HG03045 (cell line): ENCODE results near the gene DNAJB6.
A peak's percentile ranks its signal among the peaks of the same experiment; 100 is the strongest.
"Not testable (repeated sequence)": the region's sequence is repeated elsewhere in the genome, so short reads cannot be mapped to it uniquely, and the experiment has no call there.

Source experiments
- ATAC-seq: cut with Tn5 transposase; IDR thresholded peaks from one replicate; pipeline ENCODE4 v1.9.1; 2021; ENCODE audit warnings: mild to moderate bottlenecking, moderate library complexity; ENCODE audit not compliant: unreplicated experiment

Gene DNAJB6

GRCh38 chr7:157320608-157320980 lies 16.2 kb upstream of the DNAJB6 start:
- ATAC-seq: no peak

GRCh38 chr7:157323401-157323800 lies 13.4 kb upstream of the DNAJB6 start:
- no peak for ATAC-seq

DNA sequence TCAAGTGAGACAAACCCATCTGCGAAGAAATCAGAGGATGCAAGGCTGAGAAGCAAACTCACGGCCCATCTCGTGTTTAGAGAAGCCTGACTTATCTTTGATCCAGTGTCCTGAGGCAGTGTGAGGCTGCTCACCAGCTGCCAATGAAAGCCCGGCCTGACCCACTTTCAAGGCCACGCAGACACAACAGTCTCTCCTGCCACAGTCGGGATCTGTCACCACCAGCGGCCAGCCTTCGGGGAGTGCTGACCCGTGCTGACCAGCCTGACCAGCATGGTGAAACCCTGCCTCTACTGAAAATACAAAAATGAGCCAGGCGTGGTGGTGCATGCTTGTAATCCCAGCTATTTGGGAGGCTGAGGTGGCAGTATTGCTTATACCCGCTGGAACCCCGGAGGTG lies 7.4 kb upstream of the DNAJB6 start:
- ATAC-seq: no peak

- ATAC-seq: not testable (repeated sequence)
Measured at GRCh38 chr7:157330567-157330966, 6.2 kb upstream of the DNAJB6 start.

DNA sequence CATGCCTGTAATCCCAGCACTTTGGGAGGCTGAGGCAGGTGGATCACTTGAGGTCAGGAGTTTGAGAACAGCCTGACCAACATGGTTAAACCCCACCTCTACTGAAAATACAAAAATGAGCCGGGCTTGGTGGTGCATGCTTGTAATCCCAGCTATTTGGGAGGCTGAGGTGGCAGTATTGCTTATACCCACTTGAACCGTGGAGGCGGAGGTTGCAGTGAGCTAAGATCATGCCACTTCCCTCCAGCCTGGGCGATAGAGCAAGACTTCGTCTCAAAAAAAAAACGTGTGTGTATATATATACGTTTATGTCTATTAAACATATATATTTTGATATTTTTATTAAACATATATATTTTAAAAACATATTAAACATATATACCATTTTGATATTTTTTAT lies 5.8 kb upstream of the DNAJB6 start:
- ATAC-seq: not testable (repeated sequence)

- ATAC-seq: no peak
Measured at GRCh38 chr7:157335236-157335635, 1.6 kb upstream of the DNAJB6 start.

DNA sequence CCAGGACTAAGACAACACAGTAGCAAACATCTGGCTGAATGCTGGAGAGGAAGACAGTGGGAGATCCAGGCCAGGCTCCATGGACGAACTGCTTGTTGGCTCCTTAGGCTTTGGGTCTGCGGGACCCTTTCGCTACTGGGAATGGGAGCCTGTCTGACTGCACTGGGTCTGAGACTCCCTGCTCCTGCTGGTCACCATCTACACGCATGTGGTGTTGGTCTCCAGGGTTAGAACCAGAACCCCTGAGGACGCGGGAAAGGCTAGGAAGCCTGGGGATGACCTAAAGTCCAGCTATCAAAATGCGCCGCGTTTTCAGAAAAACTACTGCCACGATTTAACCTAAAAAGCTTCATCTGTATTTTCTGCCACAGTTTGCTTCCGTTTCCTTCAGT lies 817 bp upstream of the DNAJB6 start:
- no peak for ATAC-seq

- peak; percentile 59 for ATAC-seq
Measured at GRCh38 chr7:157337316-157338149, 729 bp downstream of the DNAJB6 start.

- no peak for ATAC-seq
Measured at GRCh38 chr7:157339777-157340677, 3.2 kb downstream of the DNAJB6 start.

DNA sequence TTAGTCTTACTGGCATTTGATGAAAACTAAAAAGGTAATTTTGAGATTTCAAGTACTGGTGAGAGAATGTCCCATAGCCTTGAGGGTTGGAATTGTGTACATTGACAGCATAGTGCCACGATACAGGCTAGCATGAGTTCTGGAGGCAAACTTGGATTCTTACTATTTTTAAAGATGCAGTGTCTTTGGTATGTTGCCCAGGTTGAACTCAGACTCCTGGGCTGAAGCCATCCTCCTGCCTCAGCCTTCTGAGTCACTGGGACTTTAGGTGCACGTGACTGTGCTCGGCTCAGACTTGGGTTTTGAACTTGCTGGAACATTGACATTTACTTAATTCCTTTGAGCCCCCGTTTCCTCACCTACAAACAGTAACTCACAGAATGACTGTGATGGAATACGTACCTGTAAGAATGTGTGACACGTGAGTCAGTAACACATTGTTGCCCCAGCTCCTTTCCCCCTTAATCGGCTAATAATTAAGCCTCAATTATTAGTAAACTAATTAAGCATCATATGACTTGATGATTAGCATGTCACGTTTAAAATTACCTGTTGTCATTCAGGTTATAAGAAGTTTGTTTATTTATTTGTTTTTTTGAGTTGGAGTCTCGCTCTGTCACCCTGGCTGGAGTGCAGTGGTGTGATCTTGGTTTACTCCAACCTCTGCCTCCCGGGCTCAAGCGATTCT lies 10.6 kb downstream of the DNAJB6 start:
- no peak for ATAC-seq

GRCh38 chr7:157348548-157348947 lies 11.7 kb downstream of the DNAJB6 start:
- no peak for ATAC-seq

DNA sequence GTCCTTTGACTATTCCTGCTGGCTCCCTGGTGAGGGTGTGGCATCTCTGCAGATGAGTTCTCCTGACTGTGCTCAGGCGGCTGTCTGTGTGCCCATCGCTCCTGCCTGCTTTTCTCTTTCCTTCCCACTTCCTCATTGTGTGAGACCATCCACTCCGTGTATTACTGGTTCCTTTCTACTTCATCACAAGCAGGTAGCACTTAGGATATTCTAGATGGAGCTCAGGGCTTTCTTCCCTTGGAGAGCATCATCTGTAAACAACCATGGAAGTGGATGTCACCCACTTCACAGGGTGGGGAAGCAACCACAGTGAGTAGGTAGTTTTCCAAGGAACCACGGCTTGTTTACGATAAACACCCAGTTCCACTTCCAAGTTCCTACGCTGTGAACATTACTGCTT lies 15.7 kb downstream of the DNAJB6 start:
- no peak for ATAC-seq

DNA sequence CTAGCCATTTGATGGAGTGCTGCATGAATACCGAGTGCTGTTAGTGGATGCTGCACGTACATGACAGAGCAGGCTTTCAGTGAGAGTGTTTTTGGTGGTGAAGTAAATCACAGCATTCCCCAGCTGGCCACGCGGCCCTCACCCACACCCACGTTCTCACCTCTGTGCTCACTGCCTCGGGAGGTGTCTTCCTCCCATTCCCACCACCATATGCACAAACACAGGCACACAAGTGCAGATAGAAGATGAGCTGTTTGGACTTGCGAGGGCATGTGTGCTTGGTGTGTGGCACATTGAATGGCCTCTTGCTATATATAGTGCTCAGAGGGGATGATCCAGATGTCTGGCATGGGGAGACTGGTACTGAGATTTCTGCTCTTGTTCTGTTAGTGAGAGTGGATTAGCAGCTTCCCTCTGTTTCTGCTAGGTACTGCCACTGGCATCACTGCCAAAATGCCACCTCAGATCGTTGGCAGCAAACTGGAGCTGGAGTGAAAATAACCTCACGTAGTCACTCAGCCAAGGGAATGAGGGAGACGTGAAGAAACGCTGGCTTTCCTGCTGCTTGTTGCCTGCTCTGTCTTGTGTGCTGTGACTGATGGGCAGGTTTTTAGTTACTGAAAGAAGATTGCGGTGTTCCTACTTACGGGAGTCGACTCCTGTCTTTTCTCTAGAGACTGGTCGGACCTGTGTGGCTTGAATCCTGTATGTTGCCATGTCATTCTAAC lies 19.1 kb downstream of the DNAJB6 start:
- no peak for ATAC-seq

DNA sequence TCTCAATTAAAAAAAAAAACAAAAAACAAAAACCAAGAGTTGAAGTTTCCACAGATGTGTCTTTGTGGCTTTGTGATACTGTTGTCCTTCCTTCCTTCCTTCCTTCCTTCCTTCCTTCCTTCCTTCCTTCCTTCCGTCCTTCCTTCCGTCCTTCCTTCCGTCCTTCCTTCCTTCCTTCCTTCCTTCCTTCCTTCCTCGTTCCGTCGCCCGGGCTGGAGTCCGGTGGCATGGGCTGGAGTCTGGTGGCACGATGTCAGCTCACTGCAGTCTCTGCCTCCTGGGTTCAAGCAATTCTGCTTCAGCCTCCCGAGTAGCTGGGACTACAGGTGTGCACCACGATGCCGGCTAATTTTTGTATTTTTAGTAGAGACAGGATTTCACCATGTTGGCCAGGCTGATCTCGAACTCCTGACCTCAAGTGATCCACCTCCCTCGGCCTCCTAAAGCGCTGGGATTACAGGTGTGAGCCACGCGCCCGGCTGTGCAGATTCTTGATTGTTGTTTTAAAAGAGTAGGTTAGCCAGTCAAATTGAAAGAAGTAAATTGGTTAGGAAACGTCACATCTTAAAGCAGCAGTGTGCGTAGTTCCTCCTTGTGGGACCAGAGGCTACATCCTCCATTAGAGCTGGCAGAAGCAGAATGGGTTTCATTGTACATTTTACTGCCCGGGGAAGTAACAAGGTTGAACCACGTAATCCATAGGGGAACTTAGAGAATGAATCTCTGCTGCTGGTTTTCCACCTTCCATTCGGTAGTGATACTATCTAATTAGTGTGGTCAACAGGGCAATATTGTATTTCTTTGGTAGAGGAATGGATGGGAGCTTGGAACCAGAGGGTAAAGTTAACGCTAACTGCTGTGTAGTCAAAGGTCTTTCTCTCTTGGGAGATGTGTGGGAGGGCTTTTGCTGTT lies 20.6 kb downstream of the DNAJB6 start:
- peak; percentile 83 for ATAC-seq

GRCh38 chr7:157358041-157358752 lies 21.4 kb downstream of the DNAJB6 start:
- ATAC-seq: no peak

GRCh38 chr7:157358753-157359096 lies 21.9 kb downstream of the DNAJB6 start:
- no peak for ATAC-seq

DNA sequence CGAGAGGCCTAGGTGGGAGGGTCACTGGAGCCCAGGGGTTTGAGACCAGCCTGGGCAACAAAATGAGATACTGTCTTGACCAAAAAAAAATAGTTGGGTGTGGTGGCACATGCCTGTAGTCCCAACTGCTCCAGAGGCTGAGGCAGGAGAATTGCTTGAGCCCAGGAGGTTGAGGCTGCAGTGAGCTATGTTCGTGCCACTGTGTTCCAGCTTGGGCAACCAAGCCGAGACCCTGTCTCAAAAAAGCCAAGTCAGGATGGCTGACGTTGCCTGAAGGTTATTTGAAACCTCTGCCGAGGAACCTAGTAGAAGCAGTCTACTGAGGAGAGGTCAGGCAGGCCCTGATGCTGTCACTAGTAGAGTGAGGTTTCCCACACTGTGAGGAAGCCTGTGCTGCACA lies 22.8 kb downstream of the DNAJB6 start:
- ATAC-seq: no peak

- no peak for ATAC-seq
Measured at GRCh38 chr7:157360483-157361025, 23.8 kb downstream of the DNAJB6 start.

DNA sequence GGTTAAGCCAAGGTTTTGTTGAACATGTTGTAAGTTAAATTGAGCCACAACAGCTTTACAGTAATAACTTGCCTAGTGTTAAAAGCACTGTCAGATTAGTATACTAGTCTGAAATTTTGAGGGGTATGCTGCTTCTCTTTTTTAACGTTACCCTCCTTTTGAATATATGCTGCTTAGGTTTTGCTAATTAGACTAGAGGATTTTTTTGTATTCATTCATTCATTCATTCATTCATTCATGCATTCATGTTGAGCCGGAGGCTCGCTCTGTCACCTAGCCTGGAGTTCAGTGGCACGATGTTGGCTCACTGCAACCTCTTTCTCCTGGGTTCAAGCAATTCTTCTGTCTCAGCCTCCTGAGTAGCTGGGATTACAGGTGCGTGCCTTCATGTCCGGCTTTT lies 24.7 kb downstream of the DNAJB6 start:
- no peak for ATAC-seq
